Vagina (tissue), 2 donors: ENCODE measurements around the gene CUX1. TPM values are rescaled to one million over a fixed set of nuclear protein-coding genes. Genes with fewer than 3 reads are reported as not detected.
"Not testable (repeated sequence)": the region's sequence is repeated elsewhere in the genome, so short reads cannot be mapped to it uniquely, and the experiment has no call there.

Source experiments
- DNase-seq, 2 donors: peaks; one replicate each; pipeline ENCODE4 v3.0.0-alpha.2; 2017; ENCODE audit errors: extremely low spot score in 2 of 2
- H3K27ac ChIP-seq: fragments of 200-600 bp; sonication (generic); one replicate; pipeline ENCODE4 v1.5.1; 2019
- H3K27me3 ChIP-seq: fragments of 200-600 bp; sonication (generic); one replicate; pipeline ENCODE4 v1.5.1; 2019
- H3K36me3 ChIP-seq, 2 donors: fragments of 200-600 bp; sonication (generic); one replicate each; pipeline ENCODE4 v1.5.1; 2017 to 2019
- H3K4me1 ChIP-seq: fragments of 200-600 bp; sonication (generic); one replicate; pipeline ENCODE4 v1.5.1; 2019
- H3K4me3 ChIP-seq, 2 donors: fragments of 200-600 bp; sonication (generic); 1 replicate in 1 of 2; 2 replicates in 1 of 2; pipeline ENCODE4 v1.5.1; 2016 to 2019
- H3K9me3 ChIP-seq: fragments of 200-600 bp; sonication (generic); one replicate; pipeline ENCODE4 v1.5.1; 2019
- POLR2A ChIP-seq, 2 donors: fragments of 450-650 bp; IDR thresholded peaks; one replicate each; pipeline ENCODE4 v1.6.1; 2017; ENCODE audit warnings: antibody characterized with exemption in 2 of 2, mild to moderate bottlenecking in 2 of 2, moderate library complexity in 2 of 2
- POLR2AphosphoS5 ChIP-seq, 2 donors: sonication (generic); formaldehyde crosslinking; IDR thresholded peaks; one replicate each; pipeline ENCODE4 v1.9.0; 2017; ENCODE audit warnings: antibody characterized with exemption in 2 of 2, mild to moderate bottlenecking in 2 of 2, low read depth in 1 of 2; ENCODE audit not compliant: insufficient read depth in 1 of 2
- intact Hi-C: fragments of 100-400 bp; cut with DNase I; formaldehyde crosslinking; loops from one replicate; pipeline ENCODE4 v1.15.1; 2023
- total RNA-seq: library from RNA; depleted of rRNA; stranded (reverse); fragments of >200 nt; gene quantifications from one replicate; pipeline ENCODE4 v1.2.3, GENCODE V29; 2016
- TF ChIP-seq, protein P1 (sequence below), 3 experiments: fragments of 450-650 bp in 2 of 3; fragments of 200-600 bp in 1 of 3; sonication (generic) in 1 of 3; IDR thresholded peaks; one replicate each; pipeline ENCODE4 v1.5.1; 2017 to 2019; ENCODE audit warnings: antibody characterized with exemption in 3 of 3, mild to moderate bottlenecking in 2 of 3, moderate library complexity in 2 of 3

The CUX1 gene
- total RNA-seq, 1 donor from 2014 or later = 65.3 TPM

DNA sequence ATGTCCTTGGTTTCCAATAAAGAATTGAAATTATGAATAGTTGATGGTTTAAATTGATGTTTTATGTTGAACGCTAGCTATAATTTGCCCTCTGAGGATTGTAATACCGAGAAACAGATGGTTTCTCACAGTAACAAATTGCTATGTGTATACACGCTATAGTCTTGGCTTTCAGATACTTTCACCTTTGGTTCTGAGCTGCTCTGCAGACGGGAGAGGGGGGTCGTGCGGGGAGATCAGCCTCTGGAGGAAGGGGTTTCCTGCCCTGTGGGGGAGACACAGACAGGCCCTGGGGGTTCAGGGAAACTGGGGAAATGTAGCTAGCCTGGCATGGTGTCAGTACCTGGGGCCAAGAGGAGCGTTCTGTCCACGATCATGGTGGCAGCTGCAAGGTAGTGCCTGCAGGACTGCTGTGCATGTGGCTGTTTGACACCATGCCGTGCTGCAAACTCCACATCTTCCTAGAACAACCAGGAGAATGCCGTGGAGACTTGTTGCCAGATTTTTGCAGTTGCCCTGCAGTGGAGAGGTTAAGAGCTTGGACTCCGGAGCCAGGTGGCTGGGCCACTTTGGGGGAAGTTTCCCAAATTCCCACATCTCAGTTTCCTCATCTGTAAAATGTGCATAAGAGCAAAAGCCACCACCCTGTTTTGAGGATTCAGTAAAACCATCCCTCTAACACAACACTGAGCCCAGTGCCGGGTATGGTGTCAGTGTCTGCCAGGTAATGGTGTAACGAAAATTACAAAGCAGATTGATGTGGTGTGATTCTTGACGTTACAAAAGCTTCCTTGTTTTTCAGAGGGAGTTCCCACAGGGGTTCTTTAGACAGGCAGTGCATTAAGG is 167.9 kb downstream of the CUX1 start:
- no peak overlapping the region for H3K27ac ChIP-seq
- H3K4me1 ChIP-seq = no peaks in the 10 kb centered on the region
- no peak for DNase-seq
- H3K36me3 ChIP-seq = no peaks in the 10 kb centered on the region
- H3K4me3 ChIP-seq = no peak overlapping the region
- TF ChIP-seq POLR2A (IDR thresholded peaks at IDR 0.05) (no peak), POLR2AphosphoS5 (IDR thresholded peaks at IDR 0.05; ENCODE audit: insufficient read depth in 1 of 2, low read depth in 1 of 2) (no peak)
- TF ChIP-seq, protein P1, sequence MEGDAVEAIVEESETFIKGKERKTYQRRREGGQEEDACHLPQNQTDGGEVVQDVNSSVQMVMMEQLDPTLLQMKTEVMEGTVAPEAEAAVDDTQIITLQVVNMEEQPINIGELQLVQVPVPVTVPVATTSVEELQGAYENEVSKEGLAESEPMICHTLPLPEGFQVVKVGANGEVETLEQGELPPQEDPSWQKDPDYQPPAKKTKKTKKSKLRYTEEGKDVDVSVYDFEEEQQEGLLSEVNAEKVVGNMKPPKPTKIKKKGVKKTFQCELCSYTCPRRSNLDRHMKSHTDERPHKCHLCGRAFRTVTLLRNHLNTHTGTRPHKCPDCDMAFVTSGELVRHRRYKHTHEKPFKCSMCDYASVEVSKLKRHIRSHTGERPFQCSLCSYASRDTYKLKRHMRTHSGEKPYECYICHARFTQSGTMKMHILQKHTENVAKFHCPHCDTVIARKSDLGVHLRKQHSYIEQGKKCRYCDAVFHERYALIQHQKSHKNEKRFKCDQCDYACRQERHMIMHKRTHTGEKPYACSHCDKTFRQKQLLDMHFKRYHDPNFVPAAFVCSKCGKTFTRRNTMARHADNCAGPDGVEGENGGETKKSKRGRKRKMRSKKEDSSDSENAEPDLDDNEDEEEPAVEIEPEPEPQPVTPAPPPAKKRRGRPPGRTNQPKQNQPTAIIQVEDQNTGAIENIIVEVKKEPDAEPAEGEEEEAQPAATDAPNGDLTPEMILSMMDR (IDR thresholded peaks at IDR 0.05) = no peak
- no peaks in the 10 kb centered on the region for H3K9me3 ChIP-seq
- H3K27me3 ChIP-seq = no peaks in the 10 kb centered on the region
- intact Hi-C loops = no loop called here

DNA sequence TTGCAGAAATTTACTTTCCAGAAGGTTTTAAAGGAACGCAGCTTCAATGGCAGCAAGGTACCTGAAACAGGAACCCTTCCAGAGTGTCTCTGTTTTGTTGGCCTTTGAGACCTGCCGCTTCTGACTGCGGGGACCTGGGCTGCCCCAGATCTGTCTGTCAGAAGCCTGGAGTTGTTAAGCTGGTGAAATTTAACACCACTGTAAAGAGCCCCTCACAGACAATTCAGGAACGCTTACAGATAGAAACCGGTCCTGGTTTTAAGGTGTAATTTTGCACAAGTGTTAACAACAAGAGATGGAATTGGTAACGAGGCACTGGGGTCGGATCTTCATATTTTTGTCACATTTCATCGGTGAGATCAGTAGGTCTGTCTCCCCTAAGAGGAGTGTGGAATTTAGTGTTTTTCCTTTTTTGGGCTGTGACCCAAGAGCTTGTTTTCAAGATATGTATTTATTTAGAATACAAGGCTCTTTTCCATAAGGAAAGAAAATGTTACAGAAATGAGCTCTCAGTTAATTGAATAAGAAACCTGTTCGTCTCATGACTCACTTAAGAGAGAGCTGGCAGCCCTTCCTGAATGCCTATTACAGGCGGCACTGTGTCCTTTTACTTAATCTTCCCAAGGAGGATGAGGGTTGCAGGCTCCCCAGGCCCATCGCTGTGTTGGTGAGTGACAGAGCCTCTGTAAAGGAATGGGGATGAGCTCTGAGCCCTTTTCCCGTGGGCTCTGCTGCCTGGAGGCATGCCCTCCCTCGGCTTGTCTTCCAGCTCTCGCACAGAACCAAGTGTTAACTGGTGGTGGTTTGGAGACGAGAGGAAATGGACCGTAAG is 168.7 kb downstream of the CUX1 start:
- no peak for DNase-seq
- intact Hi-C loops = no loop called here
- H3K4me3 ChIP-seq = no peak overlapping the region
- H3K36me3 ChIP-seq = no peaks in the 10 kb centered on the region
- H3K27ac ChIP-seq = no peak overlapping the region
- TF ChIP-seq, protein P1 (IDR thresholded peaks at IDR 0.05) = no peak
- TF ChIP-seq POLR2AphosphoS5 (IDR thresholded peaks at IDR 0.05; ENCODE audit: insufficient read depth in 1 of 2, low read depth in 1 of 2) = peak in 1 of 2 donors; percentile 13
- no peaks in the 10 kb centered on the region for H3K9me3 ChIP-seq
- H3K27me3 ChIP-seq = no peaks in the 10 kb centered on the region
- no peaks in the 10 kb centered on the region for H3K4me1 ChIP-seq

DNA sequence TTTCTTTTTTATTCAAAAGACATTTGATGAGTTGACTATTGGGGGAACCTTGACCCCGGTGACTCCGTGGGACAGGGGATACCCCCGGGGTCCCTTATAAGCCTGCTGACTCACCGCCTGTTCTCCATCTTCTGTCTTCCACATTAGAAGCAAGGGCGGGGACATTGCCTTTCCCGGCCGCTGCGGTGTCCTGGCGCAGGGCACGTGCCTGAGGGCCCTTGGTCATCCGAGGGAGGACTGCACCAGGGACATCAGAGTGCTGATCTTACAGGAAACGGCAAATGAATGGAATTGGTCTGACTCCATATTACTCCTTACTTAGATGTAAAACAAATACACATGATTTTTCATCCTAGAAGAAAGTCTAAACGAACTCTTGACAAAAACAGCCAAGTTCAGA is 170.1 kb downstream of the CUX1 start:
- Histone ChIP-seq H3K9me3 (no peaks in the 10 kb centered on the region), H3K4me1 (no peaks in the 10 kb centered on the region), H3K36me3 (no peaks in the 10 kb centered on the region), H3K4me3 (no peak overlapping the region), H3K27me3 (no peaks in the 10 kb centered on the region), H3K27ac (no peak overlapping the region)
- TF ChIP-seq, protein P1 (IDR thresholded peaks at IDR 0.05) = no peak
- TF ChIP-seq POLR2A (IDR thresholded peaks at IDR 0.05) (no peak), POLR2AphosphoS5 (IDR thresholded peaks at IDR 0.05; ENCODE audit: insufficient read depth in 1 of 2, low read depth in 1 of 2) (no peak)
- no peak for DNase-seq
- intact Hi-C loops = no loop called here

DNA sequence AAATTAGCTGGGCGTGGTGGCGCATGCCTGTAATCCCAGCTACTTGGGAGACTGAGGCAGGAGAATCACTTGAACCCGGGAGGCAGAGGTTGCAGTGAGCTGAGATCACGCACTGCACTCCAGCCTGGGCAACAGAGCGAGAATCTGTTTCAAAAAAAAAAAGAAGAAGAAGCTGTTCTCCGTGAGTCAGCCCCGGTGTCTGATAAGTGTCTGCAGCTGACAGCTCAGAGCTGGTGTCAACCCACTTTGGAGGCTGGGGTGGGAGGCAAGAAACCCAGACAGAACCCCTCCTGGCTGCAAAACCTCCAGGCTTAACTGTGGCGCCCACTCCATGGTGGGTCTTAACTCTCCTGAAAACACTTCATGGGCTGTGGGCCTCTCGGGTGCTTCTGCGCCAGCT is 170.6 kb downstream of the CUX1 start:
- not testable (repeated sequence) for H3K4me1 ChIP-seq, H3K9me3 ChIP-seq, H3K27ac ChIP-seq

DNA sequence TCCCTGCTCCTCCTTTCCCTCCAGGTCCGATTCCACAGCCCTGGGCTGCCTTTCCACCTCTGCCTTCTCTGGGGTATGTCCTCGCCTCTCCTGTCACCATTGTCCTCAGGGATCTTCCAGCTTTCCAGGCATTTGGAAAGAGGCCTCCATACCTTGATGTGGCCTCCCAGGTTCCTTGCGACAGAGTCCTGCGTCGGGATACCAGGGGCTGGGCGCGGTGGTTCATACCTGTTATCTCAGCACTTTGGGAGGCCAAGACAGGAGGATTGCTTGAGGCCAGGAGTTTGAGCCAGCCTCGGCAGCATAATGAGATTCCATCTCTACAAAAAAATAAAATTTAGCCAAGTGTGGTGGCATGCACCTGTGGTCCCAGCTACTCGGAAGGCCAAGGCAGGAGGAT is 171.1 kb downstream of the CUX1 start:
- no peak for DNase-seq
- no peak overlapping the region for H3K4me3 ChIP-seq
- intact Hi-C loops = no loop called here
- TF ChIP-seq, protein P1 (IDR thresholded peaks at IDR 0.05) = no peak
- no peak for TF ChIP-seq POLR2A (IDR thresholded peaks at IDR 0.05)
- no peak for TF ChIP-seq POLR2AphosphoS5 (IDR thresholded peaks at IDR 0.05; ENCODE audit: insufficient read depth in 1 of 2, low read depth in 1 of 2)
- no peaks in the 10 kb centered on the region for H3K9me3 ChIP-seq
- H3K36me3 ChIP-seq = no peaks in the 10 kb centered on the region
- no peaks in the 10 kb centered on the region for H3K4me1 ChIP-seq
- H3K27ac ChIP-seq = no peak overlapping the region
- no peaks in the 10 kb centered on the region for H3K27me3 ChIP-seq

More for the DNA sequence above, 170.6 kb downstream of the CUX1 start:
- H3K4me3 ChIP-seq, H3K36me3 ChIP-seq, DNase-seq, intact Hi-C loops, H3K27me3 ChIP-seq: not testable (repeated sequence)
